DMS 273 (cell line): Measurements from ENCODE around the gene RALGPS2.
A peak's percentile ranks its signal among the peaks of the same experiment; 100 is the strongest.
"Not testable (repeated sequence)": the region's sequence is repeated elsewhere in the genome, so short reads cannot be mapped to it uniquely, and the experiment has no call there.

ENCODE experiments used
- DNase-seq: peaks from one replicate; lab custom pipeline; 2025; ENCODE audit not compliant: unreplicated experiment; lab: John Stamatoyannopoulos, UW

RALGPS2 gene

DNA sequence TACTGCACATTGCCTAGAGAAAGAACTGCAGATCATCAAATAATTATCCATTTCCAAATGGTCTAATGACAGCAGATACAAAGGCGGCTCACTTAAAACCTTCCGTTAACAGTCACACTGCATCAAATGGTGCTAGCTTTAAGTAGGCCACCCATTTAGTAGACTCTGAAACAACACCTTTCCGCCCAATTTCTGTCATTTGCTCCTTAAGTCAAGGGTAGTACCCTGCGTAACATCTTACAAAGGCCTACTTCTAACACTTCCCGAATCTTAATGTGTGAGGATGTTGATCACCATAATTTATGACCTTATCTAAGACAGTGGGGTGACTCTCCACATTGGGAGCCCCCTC is 692 bp upstream of the RALGPS2 start:
- no peak for DNase-seq

DNA sequence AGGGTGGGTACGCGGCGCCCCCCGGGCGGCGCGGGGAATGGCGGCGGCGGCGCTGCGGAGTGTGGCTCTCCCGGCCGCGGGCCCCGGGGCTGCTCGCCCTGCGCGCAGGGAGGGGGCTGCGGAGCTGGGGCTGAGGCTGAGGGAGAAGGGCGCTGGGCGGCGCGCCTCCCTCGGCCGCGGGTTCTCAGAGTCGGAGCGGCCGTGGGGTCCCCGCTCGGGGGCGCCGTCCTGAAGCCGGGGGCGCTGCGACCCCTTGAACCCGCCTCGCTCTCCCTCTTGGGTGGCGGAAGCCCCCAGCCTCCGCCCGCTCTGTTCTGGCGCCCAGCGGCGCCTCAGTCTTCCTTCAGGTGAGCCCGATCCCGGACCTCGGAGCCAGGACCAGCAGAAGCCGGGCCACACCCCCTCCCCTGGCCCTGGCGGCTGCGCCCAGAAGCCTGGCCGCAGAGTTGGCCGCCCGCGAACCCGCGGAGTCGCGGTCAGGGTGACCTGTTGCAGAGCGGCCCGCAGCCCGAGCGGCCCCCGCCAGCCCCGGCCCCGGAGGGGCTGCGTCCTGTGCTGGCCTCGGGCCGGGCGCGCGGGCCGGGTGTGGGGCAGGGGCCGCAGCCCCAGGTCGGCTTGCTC is 532 bp downstream of the RALGPS2 start:
- peak; percentile 81 for DNase-seq

DNA sequence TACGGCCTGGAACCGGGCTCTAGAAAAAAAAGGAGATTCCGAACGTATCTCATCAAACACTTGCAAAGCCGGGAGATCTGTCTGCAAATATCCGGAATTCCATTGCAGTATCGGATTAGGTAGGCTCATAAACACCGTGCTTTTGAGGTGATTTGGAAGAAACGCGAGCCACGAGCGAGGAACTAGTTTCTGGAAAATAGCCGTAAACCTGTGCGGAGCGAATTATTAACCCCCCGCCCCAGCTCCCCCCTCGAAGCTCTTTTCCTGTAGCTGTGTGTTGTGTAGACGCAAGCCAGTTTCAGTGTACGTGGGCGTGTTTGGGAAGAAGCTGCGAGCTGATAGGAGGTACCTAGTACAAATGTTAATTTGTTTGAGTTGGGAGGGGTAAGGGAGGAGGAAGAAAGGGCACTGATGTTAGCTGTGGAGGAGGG is 1.1 kb downstream of the RALGPS2 start:
- peak; percentile 92 for DNase-seq

DNA sequence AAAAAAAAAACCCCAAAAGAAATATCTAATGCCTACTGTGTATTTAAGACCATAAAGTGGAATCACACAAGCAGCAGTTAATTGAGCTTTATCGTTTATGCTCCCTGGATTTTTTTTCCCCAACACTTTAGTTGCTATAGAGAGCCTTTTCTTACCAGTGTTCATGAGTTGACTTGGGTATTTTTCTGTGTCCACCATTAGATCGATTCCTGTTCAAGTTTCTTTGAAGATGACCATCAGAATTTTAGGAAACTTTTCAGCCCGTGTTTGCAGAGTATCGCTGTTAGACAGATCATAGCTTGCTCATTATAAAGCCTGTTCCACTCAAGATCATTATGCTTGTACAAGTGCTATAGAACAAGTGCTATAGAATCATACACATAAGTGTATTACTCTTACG is 1.5 kb downstream of the RALGPS2 start:
- no peak for DNase-seq

DNA sequence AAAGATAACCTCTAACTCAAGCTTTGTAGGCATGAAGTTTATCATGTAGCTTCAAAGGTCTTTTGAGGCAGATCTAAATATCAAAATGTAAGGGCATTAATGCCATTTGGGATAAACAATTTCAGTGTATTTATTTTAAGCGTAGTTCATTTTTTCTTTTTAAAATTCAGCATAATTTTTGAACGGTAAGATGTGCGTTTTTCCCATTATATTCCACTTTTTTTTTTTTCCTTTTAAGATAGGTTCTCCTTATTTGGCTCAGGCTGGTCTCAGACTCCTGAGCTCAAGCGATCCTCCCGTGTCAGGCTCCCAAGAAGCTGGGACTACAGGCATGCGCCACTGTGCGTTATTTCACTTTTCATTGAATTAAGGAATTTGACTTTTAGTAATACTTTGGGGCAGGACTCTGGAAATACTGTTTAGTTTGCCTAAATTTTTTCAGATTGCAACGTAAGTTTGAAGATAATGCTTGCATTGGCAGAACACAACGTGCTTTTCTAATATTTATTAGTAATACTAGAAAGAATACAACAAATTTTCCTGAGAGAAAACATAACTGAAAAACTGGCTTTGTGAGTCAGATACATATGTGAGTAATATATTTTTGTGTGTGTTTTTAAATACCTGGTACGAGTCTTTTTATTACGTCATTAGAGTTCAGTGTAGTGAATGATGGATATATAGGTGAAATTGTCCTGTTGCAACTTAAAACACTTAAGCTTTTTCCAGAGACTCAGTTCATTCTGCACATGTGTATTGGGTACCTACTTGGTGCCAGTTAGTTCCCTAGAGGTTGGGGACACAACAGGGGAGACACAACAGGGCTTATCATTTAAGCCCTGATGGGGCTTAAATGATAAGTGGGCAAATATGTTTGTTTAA is 2.2 kb downstream of the RALGPS2 start:
- no peak for DNase-seq

DNA sequence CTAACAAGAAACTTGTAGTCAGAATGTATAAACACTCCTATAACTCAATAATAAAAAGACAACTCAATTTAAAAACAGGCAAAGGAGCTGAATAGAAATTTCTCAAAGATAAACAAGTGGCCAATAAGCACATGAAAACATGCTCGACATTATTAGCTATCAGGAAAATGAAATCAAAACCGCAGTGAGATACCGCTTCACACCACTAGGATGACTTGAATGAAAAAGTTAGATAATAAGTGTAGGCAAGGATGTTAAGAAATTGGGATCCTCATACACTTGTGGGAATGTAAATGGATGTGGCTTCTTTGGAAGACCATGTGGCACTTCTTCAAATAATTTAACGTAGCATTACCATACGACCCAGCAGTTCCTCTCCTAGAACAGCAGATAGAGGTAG is 8.9 kb downstream of the RALGPS2 start:
- DNase-seq = peak; percentile 5

DNA sequence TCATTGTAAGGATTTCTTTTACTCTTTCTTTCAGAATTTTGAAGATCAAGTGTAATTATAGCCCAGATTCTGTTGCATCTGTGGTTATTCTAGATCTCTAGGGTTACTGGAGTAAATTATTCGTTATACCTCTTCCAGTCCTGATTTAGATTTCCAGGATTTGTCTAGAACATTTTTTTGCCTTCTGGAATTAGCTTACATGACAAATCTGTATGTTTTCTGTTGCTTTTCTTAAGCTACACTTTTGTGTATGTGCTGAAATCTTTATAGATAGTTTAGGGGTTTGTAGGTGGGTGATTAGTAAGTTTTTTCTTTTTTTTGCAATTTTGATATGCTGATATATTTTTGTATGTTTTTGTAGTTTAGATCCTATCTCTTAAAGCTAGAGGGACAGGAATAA is 13.7 kb downstream of the RALGPS2 start:
- no peak for DNase-seq

DNA sequence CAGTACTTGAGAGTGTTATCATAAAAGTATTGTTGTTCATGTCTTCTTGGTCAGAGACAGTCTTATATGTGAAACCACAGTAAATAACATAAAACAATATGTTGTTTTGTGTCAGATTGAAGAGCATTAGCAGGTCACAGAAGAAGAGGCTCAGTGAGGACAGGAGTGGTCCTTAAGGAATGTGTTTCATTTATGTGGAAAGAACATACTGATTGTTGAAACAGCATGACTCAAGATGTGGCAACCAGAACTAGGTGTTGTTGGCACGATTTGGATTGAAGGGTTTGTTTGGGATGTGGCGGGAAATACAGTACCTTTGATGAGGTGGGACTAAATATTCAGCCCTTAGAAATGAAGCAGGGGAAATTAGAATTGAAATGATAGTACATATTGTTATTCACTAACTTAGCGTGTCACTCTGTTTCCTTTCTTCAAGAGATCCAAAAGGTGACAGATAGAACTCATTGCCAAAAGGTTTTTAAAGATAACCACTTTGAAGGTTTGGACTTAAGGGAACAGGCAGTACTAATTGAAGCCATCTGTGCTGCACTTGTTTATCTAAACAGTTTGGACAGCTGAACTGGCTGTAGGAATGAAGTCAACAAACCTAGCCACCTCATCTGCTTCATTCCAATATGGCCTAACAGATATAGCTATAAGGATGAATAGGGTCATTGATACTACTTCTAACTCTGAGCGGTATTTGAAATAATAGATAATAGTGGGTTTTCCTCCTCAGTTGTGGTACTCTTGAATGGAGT is 14.4 kb downstream of the RALGPS2 start:
- DNase-seq = no peak

DNA sequence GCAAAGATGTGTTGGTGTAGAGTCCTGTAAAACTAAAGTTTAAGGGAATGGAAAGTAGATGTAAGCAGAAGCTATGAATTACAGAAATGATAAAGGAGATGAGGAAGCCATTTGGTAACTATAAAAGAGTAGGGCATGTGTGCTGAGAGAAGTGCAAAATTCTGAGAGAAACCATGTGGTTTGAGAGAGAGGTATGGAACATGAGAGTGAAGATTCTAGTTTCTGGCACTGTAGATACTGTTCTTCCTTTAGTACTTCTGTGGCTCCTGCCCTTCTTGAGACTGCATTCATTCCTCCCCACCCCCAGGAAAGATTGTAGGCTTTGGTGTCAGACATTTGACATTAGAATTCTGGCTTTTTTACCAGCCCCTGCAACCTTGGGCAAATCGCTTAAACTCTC is 15.4 kb downstream of the RALGPS2 start:
- DNase-seq = no peak

DNA sequence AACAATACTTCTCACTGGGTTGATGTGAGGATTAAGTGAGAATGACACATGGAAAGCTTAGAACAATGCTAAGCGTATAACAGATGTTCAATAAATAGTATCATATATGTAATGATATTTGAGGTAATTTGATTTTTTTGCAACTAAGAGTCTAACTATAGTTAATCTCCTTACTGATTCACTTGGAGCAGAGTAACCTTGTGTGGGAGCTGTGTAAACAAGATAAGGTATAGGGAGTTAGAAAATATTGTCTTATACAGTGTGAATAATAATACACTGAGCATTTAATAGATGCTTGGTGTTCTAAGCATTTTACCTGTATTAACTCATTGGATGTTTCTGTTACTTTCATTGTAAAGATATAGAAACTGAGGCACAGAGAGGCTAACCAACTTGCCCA is 15.9 kb downstream of the RALGPS2 start:
- no peak for DNase-seq

DNA sequence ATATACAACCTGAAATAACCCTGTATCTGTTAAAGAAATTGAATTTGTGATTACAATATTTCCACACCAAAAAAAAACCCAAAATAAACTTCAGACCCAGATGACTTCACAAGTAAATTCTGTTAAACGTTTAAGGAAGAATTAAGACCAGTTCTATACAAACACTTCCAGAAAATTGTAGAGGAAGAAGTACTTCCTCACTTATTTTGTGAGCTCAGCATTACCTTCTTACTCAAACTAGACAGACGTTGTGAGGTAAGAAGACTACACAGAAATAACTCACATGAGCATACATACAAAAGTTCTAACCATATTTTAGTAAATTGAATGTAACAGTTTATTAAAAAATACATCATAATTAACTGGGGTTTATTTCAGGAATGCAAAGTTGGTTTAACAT is 18.8 kb downstream of the RALGPS2 start:
- no peak for DNase-seq

DNA sequence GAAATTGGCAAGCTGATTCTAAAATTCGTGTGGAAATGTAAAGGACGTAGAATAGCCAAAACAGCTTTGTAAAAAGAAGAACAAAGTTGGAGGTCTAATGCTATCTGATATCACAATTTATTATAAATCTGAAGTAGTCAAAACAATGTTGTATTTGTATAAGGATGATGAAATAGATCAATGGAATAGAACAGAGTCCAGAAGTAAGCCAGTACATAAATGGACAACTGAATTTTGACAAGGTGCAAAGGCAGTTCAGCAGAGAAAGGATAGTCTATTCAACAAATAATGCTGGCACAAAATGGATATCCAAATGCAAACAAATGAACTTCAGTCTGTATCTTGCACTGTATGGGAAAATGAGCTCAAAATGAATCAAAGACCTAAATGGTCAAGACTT is 20.2 kb downstream of the RALGPS2 start:
- no peak for DNase-seq

DNA sequence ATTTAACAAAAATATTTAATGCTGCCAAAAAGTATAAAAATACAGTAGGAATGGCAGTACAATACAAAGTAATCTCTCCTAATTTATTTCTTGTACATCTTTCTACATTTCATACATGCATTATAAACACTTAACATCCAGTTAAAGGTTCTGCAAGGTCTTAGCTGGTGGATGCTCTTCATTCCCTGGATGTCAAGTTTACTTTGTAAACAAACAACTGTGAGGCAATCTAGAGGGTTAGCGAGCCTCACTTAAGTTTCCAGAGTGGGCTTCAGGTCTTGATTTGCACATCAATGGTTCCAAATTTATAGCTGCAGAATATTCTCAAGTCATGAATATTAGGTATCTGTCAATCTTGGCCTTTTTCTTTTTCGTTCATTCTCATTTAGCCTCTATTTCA is 21.3 kb downstream of the RALGPS2 start:
- no peak for DNase-seq

DNA sequence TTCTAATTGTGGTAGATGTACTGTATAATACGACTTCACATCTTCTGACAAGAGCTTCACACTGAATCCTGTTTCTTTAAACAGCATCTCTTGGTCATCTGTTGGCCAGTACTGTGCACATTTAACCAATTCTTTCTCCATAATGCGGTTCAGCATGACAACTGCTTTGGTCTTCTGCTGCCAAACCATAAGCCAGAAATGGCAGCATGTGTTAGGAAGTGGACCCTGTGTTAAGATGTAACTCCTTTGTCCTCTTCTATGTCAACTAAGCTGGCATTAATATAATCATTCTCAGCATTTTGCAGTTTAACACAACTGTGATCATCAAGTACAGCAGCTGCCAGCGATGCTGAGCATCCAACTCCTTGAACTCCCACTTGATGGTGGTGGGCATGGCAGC is 22.3 kb downstream of the RALGPS2 start:
- DNase-seq = not testable (repeated sequence)

DNA sequence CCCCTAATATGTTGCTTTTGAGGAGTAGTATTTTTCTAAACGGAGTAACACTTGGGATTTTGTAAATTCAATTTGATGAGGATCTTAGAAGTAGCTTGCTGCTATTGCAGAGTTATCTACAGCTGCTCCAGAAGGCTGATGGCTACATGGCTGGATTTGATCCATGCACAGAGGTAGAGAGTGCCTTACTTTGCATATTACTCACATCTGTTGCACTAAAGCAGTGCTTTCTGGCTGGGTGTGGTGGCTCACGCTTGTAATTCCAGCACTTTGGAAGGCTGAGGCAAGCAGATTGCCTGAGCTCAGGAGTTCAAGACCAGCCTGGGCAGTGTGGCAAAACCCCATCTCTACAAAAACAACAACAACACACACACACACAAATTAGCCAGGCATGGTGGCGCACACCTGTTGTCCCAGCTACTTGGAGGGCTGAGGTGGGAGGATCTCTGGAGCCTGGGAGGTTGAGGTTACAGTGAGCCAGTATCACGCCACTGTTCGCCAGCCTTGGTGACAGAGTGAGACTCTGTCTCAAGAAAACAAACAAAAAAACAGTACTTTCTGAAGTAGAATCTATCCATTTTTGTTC is 24.6 kb downstream of the RALGPS2 start:
- DNase-seq = peak; percentile 65

DNA sequence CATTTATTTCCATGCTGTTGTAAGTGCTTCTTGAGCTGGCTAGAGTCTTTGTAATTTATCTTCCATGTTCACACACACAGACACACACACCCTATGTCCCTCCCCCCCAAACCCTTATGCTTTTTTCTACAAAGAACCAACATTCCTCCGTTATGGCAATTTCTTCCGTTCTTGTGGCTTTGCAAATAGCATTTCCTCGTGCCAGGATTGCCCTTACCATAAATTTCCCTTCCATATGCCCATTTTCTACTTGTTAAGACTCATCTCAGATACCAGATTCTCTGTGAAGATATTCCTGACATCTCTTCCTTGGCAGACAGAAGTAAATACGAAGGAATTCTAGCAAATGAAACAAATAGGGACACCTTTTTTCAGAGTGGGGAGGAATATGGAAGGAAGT is 26.0 kb downstream of the RALGPS2 start:
- no peak for DNase-seq

DNA sequence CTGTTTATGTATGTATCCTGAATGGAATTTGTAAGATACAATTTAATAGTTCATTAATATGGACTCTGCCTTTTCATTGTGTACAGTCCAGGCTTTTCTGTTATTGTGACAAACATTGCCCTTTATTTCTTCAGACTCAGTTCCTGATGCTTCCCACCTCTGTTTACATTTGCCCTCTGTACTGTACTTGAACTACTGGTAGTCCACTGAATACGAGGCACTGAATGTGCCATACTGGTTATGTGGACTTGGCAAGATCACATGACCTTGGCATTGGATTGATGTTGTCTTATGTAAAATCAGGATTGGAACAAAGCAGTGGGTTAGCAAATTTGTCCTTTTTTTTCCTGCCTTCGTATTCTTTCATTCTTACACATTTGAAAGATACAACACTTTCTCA is 27.8 kb downstream of the RALGPS2 start:
- no peak for DNase-seq

DNA sequence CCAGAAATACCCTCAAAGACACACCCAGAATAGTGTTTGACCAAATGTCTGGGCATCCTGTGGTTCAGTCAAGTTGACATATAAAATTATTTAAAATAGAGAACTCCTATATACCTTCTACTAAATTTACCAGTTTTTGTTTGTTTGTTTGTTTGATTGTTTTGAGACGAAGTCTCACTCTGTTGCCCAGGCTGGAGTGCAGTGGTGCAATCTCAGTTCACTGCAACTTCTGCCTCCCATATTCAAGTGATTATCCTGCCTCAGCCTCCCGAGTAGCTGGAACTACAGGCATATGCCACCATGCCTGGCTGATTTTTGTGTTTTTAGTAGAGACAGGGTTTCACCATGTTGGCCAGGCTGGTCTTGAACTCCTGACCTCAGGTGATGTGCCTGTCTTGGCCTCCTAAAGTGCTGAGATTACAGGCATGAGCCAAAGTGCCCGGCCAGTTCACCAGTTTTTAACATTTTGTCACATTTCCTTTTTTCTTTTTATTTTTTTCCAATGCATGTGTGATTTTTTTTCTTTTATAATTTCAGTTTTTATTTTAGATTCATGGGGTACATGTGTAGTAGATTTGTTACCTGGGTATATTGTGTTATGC is 29.7 kb downstream of the RALGPS2 start:
- not testable (repeated sequence) for DNase-seq

DNA sequence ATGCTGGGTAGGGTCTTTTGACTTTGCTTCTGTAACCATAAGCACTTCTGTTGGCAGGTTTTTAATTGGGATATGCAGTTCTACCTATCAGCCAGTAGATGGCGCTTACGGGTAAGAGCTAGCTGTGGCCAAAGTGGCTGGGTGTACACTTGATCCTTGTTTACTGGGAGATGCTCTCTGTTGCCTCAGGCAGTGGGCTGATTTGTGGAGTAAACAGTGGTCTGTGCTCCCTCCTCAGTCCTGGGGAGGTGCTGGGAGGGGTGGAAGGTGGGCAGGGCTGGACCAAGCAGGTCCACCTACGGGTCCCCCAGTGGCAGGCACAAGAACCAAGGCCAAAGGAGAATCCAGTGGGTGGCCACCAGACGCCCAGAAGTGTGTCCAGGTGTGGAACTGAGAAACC is 43.4 kb downstream of the RALGPS2 start:
- DNase-seq = peak; percentile 61

DNA sequence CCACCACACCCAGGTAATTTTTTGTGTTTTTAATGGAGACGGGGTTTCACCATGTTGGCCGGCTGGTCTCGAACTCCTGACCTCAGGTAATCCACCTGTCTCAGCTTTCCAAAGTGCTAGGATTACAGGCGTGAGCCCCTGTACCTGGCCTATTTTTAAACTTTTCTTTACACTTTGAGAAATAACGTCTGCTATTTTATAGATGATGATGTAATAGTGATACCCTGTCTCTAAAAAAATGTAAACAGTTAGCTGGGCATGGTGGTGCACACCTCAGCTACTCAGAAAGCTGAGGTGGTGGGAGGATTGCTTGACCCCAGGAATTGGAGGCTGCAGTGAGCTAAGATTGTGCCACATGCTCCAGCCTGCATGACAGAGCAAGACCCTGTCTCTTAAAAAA is 47.9 kb downstream of the RALGPS2 start:
- DNase-seq = no peak

DNA sequence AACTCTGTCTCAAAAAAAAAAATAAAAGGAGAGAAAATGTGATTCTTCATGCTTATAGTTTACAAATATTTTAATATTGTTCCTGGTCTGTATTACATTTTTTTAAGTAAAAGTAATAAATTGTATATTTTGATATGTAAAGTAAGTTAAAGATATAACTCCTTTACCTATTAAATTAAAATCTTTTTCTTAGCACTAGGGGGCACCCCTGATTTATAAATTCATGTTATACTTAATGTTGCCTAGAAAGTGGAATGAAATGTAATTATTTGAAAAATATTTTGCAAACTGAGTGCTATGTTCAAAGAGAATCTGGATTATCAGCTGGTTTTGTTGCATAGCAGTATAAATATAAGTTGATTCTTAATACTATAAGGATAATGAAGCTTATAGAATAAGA is 49.2 kb downstream of the RALGPS2 start:
- DNase-seq = peak; percentile 62
